GM21515 (cell line): ENCODE results near the gene B4GALT6.
A peak's percentile ranks its signal among the peaks of the same experiment; 100 is the strongest.
"Not testable (repeated sequence)": the region's sequence is repeated elsewhere in the genome, so short reads cannot be mapped to it uniquely, and the experiment has no call there.

Experiments
- ATAC-seq: cut with Tn5 transposase; IDR thresholded peaks from one replicate; pipeline ENCODE4 v1.9.1; 2021; ENCODE audit not compliant: unreplicated experiment

The B4GALT6 gene

DNA sequence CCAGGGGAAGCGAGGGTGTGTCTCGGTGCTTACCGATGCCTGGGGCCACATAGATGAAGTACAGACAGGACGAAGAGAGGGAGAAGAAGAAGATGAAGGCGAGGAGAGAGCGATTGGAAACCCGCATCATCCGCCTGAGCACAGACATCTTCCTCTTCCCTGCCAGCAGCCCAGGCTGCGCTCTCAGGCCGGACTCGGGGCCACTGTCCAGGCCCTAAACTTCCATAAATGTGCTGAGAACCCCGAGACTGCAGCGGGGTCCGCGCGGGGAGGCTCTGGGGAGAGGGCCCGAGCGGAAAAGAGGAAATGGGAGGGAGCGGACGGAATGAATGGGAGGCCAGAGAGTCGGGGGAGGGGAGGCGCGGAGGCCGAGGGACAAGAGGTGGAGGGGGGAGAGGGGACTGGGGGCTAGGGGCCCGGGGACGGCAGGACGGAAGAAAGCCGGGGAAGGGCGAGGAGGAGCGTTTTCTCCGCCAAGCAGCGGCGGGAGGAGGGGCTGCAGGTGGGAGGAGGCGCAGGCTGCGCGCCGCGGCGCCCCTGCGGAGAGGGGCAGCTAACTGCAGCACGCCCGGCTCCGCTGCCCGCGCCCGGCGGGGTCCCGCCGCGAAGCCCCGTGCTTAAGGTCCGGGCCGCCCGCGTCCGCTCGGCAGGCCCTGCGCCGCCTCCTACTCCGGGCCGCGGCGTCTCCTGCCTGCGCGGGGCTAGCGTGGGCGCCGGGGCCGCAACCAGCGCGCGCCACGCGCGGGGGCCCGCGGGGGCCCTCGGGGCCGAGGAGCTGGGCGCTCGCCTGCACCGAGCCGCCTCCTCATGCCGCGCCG, at the start of gene B4GALT6:
B4GALT6 (minus strand) TSS at position 303 of the 818 bp plus-strand sequence; CDS start at position 148, 155 bp downstream.
- ATAC-seq: peak; percentile 39

DNA sequence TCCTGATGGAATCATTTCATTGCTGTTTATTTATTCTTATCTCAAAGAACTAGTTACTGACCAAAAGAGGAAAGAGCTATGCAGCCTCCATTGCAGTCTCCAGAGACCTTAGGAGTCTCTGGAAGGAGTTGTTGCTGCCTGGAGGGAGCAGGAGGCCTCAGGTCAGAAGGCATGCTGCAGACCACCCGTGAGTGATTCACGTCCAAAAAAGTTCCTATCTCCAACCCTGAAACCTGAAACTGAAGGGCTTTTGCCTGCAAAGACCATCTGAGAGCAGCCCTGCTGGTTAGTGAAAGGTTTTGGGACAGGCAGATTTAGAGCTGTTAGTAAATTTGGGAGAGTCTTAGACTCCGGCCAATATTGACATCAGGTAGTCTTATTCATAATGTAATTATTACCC, 47.2 kb upstream of the B4GALT6 start:
- ATAC-seq: no peak

GRCh38 chr18:31729196-31729595, 44.8 kb upstream of the B4GALT6 start:
- not testable (repeated sequence) for ATAC-seq

DNA sequence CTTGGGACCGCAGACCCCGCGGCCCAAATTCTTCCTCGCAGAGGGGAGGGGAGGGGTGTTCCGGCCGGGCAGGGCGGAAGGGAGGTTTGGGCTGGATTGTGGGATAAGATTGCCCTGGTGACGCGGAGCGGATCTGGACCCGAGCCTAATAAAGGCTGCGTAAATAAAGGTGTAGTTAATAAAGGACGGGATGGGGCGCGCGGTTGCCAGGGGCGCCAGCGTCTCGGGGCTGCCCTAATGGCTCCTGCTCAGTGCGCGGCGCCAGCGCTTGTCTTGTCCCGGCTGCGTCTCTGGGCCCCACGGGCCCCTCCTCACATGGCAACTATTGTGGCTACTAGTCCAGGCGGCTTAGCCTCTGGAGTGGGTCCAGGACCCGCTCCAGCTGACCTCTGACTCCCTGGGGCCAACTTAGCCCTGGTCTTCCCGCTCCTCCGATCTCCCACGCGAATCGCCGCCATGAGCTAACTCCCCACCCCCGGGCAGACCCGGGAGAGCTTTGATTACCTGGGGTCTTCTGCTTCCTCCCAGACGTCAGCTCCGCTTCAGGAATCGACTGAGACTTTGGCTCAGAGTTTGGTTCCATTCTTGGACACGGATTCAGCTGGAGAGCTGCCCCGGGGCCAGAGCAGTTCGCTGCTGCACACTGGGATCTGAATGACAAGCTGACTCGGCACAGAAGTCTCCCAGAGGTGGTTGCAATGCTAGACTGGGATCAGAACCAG, 39.8 kb upstream of the B4GALT6 start:
- ATAC-seq: no peak

GRCh38 chr18:31723639-31723989, 39.2 kb upstream of the B4GALT6 start:
- ATAC-seq: no peak

DNA sequence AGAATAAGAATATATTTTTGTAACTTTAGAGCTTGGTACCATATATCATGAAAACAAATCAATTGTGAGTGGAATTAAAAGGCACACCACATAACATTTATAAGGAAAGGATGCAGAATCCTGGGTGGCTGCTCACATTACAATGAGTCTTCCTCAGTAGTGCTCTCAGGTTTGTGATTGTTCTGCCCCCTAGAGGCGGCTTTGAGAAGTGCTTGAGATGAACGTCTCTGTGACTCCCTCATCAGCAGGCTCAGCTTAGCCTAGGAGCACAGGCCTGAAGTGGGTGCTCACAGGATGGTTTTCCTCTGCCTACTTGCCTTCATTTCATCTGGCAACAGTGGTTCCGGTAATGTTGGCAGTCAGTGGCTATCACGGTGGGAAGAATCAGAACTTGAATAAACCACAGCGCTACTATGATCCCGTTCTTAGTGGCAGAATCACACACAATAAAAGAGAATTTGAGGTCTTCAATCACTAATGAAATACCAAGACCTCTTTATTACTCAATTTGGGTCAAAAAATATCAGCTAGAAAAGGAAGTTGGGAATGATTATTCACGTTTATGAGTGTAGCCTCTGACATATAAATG, 38.1 kb upstream of the B4GALT6 start:
- ATAC-seq: peak; percentile 96

DNA sequence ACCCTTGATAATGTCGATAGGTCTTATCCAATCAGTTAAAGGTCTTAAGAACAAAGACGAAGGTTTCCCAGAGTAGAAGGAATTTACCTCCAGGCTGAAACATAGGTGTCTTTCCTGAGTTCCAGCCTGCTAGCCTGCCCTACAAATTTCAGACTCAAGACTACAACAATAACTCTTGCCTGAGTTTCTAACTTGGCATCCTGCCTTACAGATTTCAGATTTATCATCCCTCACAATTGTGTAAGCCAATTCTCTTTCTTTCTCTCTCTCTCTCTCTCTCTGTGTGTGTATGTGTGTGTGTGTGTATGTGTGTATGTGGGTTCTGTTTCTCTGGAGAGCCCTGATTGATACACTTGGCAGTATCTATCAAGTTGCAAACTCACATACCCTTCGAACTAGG, 37.2 kb upstream of the B4GALT6 start:
- ATAC-seq: no peak

DNA sequence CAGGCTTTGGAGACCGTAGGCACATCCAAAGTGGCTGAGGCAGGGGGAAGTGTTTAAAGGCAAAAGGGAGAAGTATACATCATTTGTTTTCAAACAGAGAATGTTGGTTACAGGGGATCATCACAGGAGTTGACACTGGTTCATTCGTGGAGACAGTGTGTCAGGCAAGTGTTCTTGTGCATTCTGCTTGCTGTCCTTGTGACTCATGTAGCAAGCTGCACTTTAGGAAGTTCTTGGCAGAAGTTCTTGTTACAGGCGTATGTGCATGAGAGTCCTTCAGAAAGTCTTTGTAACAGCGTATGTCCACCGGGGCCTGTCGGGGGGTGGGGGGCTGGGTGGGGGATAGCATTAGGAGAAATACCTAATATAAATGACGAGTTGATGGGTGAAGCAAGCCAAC, 36.5 kb upstream of the B4GALT6 start:
- no peak for ATAC-seq

DNA sequence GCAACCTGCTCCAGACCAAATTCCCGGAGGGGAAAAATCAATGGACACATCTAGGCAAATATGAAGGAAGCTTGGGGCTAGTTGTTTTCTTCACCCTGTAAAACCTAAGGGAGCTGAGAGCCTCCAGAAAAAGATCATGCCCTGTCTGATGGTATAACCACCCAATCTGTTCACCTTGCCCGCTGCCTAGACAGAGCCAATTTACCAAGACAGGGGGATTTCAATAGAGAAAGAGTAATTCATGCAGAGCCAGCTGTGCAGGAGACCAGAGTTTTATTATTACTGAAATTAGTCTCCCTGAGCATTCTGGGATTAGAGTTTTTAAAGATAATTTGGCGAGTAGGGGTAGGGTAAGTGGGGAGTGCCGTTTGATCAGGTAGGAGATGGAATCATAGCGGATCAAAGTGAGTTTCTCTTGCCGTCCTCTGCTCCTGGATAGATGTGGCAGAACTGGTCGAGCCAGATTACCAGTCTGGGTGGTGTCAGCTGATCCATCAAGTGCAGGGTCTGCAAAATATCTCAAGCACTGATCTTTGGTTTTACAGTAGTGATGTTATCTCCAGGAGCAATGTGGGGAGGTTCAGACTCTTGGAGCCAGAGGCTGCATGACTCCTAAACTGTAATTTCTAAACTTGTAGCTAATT, 35.1 kb upstream of the B4GALT6 start:
- no peak for ATAC-seq

DNA sequence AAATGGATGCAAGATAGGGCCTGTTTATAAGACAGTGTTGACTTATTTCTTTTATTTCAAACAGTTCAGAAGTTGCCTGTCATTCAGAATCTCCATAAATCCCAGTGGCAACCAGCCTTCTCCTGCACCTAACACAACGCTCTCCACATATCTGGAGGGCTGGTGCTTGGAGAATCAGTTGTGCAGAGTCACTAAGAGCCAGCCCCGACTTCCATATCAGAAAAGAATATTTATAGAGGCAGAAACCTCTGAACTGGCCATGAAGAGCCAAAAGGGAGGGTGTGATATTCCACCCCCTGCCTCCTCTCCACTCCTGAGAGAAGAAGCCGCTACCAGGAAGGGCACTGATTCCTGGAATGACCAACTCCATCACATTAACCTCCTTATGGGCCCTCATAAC, 34.0 kb upstream of the B4GALT6 start:
- no peak for ATAC-seq

DNA sequence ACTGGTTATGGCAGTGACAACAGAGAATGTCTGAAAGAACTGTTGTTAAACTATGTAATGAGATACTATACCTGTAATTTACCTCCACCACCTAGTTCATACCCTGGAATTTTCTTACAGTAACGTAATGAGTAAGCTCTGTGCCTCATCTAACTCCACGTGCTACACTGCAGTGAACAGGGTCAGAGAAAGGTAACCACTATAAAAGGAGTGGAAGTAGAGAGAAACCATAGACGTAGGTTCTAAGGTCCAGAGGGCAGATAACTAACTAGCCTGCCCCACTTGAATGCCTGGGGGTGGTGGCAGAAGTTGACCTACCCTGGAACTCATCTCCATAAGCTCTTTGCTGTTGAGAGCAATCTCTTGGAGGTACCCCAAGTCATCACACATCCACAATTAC, 32.0 kb upstream of the B4GALT6 start:
- ATAC-seq: no peak

- no peak for ATAC-seq
Observed at GRCh38 chr18:31711365-31712172, 27.2 kb upstream of the B4GALT6 start.

DNA sequence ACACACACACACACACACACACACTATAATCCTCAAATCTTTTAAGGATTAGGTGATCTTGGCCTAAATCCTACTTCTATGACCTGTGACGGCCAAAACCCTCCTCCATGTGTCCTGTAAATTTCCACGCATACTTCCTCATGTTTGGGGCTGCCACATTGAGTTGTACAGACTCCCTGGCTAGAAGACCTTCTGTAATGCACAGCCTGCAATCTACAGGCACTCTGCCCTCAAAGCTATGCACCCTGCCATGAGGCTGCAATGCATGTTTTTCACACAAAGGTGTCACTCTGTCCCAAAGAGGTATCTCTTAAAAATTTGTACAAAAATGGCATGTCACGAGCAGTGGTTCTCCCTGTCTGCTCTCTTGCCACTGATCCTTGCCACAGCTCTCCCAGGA, 26.4 kb upstream of the B4GALT6 start:
- no peak for ATAC-seq

DNA sequence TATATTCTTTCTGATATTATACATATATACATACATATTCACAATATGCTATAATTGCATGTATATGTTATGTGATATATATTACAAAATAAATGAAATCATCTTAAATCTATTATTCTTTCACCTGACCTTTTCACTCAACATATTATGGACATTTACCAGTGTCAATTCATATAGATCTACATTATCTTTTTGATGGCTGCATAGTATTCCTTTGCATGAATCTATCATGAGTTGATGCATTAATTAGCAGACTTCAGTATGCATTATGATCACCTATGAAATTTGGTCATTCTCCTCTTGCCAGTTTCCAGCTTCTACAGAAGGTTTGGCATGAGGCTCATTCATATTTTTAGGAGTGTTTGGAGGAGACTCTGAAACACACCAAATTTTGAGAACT, 23.4 kb upstream of the B4GALT6 start:
- ATAC-seq: no peak

GRCh38 chr18:31702449-31702848, 18.1 kb upstream of the B4GALT6 start:
- no peak for ATAC-seq

GRCh38 chr18:31701744-31702143, 17.4 kb upstream of the B4GALT6 start:
- ATAC-seq: no peak

GRCh38 chr18:31700990-31701389, 16.6 kb upstream of the B4GALT6 start:
- ATAC-seq: no peak

DNA sequence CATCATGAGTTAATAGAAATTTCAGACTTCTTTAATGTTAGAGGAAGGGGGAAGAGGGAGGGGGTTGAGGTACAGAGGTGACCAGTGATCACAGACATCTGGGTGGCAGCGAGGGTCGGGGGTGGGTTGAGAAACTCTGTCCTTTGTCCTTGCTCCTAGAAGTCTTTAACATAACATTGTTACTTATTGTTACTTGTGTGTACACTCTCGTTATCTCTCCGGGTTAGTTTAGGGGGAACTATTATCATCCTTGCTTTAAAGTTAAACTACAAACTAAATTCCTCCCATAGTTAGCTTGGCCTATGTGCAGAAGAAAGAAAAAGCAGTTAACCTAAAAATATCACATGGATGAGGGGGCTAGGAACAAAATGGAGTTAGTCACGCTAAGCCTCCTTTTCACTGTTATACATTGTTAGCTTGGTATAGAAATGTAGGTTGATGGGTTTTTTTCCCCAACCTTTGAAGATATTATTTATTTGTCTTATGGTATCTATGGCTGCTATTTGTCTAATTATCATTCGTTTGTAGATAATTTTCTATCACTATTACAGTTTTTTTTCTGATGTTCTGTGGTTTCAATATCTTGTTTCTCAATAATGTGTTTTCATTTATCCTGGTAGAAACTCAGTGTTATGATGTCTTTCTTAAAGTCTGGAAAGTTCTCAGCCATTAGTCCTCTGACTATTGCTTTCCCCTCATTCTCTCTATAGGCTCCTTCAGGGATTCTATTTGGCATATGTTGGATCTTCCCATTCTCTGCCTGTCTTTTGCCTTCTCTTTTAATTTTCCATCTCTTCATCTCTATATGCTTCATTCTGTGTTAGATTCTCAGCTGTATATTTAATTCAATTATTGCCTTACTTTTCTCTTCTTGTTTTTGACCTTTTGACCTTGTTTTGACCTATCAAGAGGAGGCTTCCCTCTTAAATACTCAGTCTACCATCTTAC, 13.2 kb upstream of the B4GALT6 start:
- no peak for ATAC-seq

DNA sequence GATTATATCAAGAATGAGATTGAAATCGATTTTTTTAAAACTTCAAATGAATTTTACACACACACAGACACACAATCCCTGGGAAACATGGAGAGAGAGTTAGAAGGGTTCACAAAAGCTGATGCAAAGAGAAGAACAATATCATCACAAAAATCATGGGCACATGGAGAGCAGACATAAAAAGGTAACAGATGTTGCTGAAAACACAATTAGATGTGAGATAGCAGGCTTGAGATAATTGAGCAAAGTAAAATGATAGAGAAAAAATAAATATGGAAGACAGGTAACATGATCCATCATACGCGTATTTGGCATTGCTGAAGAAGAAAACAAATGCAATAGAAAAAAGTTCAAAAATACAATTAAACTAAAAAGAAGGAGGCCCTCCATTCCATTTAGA, 11.6 kb upstream of the B4GALT6 start:
- ATAC-seq: no peak

DNA sequence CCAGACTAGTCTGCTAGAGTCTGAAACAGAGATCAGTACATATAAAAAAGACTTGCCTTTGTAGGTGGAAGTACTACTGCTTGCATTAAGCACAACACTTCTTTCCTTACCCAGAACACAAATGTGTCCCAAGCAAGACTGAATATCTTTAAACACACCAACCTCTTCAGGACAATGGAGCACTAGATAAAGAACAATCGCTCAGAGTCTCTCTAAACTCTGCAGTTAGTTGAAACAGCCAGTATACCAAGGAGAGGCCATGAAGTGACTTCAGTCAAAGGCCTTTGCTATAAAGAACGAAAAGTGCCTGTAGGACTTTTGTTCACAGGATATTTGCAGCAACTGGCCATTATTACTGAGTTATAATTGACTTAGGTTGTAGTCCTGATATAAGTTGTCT, 9.9 kb upstream of the B4GALT6 start:
- no peak for ATAC-seq
